Panc1 (cell line): ENCODE data around the gene ACSL6. TPM values are rescaled to one million over a fixed set of nuclear protein-coding genes. Genes with fewer than 3 reads are reported as not detected.

Experiments used
- ATAC-seq: fragments of 200-7000 bp; cut with Tn5 transposase; 2 replicates; pipeline ENCODE4 v1.9.1; 2020; ENCODE audit warnings: mild to moderate bottlenecking, moderate library complexity
- BruUV-seq: library from RNA; stranded (reverse); fragments of 400-500 nt; replicated peaks from 2 replicates; lab custom pipeline; 2021; lab: Mats Ljungman, UMichigan
- CTCF ChIA-PET: fragments of 300-600 bp; sonication (Branson Sonifier 250); formaldehyde crosslinking; loops from one replicate; lab custom pipeline; 2022; ENCODE audit warnings: antibody characterized with exemption; lab: Charles Lee
- POLR2A ChIA-PET: fragments of 300-600 bp; sonication (Branson Sonifier 250); formaldehyde crosslinking; loops from one replicate; lab custom pipeline; 2022; ENCODE audit warnings: antibody characterized with exemption; lab: Charles Lee
- DNase-seq: peaks from one replicate; pipeline ENCODE4 v3.0.0-alpha.2; 2010; ENCODE audit warnings: low read depth, low spot score
- H3K27ac ChIP-seq: 2 replicates; pipeline ENCODE4 v1.5.1; 2011; ENCODE audit warnings: mild to moderate bottlenecking, low read length, inconsistent platforms
- H3K27me3 ChIP-seq: fragments of 200-500 bp; sonication (Bioruptor generic); 2 replicates; pipeline ENCODE4 v1.6.0; 2014; ENCODE audit warnings: low read length, inconsistent platforms; ENCODE audit not compliant: control insufficient read depth, insufficient read depth
- H3K36me3 ChIP-seq: fragments of 200-500 bp; sonication (Bioruptor generic); 2 replicates; pipeline ENCODE4 v1.5.1; 2014; ENCODE audit warnings: inconsistent platforms, mild to moderate bottlenecking, low read length, moderate library complexity; ENCODE audit not compliant: control insufficient read depth, insufficient read depth
- H3K4me1 ChIP-seq: 2 replicates; pipeline ENCODE4 v1.5.1; 2011; ENCODE audit warnings: inconsistent platforms, mild to moderate bottlenecking, low read length, moderate library complexity; ENCODE audit not compliant: control insufficient read depth, insufficient read depth
- H3K4me3 ChIP-seq, 2 experiments: 2 replicates each; pipeline ENCODE4 v1.5.1; 2011 to 2012; ENCODE audit warnings: low read depth in 2 of 2, low read length in 2 of 2, mild to moderate bottlenecking in 2 of 2, inconsistent platforms in 1 of 2, moderate library complexity in 1 of 2
- H3K9me3 ChIP-seq: fragments of 200-500 bp; sonication (Bioruptor generic); 2 replicates; pipeline ENCODE4 v1.5.1; 2014; ENCODE audit warnings: low read depth, mild to moderate bottlenecking, inconsistent platforms, low read length, moderate library complexity; ENCODE audit not compliant: control insufficient read depth, insufficient read depth
- CTCF ChIP-seq: fragments of 450-650 bp; IDR thresholded peaks from 2 replicates; pipeline ENCODE4 v1.5.1; 2017; ENCODE audit warnings: mild to moderate bottlenecking
- POLR2AphosphoS5 ChIP-seq: IDR thresholded peaks from 2 replicates; pipeline ENCODE4 v1.6.1; 2012; ENCODE audit warnings: mild to moderate bottlenecking, low read depth, low read length, moderate library complexity
- SIN3A ChIP-seq: IDR thresholded peaks from 2 replicates; pipeline ENCODE4 v1.6.1; 2012; ENCODE audit warnings: low read depth, mild to moderate bottlenecking, low read length, moderate library complexity, borderline replicate concordance; ENCODE audit not compliant: insufficient read depth
- TCF7L2 ChIP-seq: IDR thresholded peaks from 2 replicates; pipeline ENCODE4 v1.6.1; 2011; ENCODE audit warnings: mild to moderate bottlenecking, low read depth, low read length, inconsistent platforms
- in situ Hi-C: cut with HindIII; loops from 2 replicates; pipeline ENCODE4 v1.10.0; 2016; ENCODE audit warnings: low sequenced_read_pairs, low pct_unique_long_range_greater_than_20kb
- intact Hi-C: fragments of 100-400 bp; cut with micrococcal nuclease; formaldehyde crosslinking; loops from one replicate; pipeline ENCODE4 v1.10.0; 2022; ENCODE audit not compliant: unreplicated experiment
- total RNA-seq: library from RNA; stranded (reverse); gene quantifications from one replicate; pipeline ENCODE4 v1.2.1, GENCODE V29; 2021; ENCODE audit not compliant: unreplicated experiment
- TF ChIP-seq, protein P1 (sequence below), 2 experiments: IDR thresholded peaks; 2 replicates each; pipeline ENCODE4 v1.6.1; 2011 to 2012; ENCODE audit warnings: low read depth in 2 of 2, control low read depth in 1 of 2, low read length in 1 of 2, mild to moderate bottlenecking in 1 of 2, moderate library complexity in 1 of 2; ENCODE audit not compliant: insufficient read depth in 1 of 2

ACSL6 gene
- total RNA-seq, 1 experiment from 2014 or later = 0.18 TPM

- POLR2A ChIA-PET = no interaction called here
- no peaks in the 10 kb centered on the region for H3K36me3 ChIP-seq
- CTCF ChIA-PET = no interaction called here
- H3K9me3 ChIP-seq = no peaks in the 10 kb centered on the region
- intact Hi-C loops = no loop called here
- TF ChIP-seq, protein P1, sequence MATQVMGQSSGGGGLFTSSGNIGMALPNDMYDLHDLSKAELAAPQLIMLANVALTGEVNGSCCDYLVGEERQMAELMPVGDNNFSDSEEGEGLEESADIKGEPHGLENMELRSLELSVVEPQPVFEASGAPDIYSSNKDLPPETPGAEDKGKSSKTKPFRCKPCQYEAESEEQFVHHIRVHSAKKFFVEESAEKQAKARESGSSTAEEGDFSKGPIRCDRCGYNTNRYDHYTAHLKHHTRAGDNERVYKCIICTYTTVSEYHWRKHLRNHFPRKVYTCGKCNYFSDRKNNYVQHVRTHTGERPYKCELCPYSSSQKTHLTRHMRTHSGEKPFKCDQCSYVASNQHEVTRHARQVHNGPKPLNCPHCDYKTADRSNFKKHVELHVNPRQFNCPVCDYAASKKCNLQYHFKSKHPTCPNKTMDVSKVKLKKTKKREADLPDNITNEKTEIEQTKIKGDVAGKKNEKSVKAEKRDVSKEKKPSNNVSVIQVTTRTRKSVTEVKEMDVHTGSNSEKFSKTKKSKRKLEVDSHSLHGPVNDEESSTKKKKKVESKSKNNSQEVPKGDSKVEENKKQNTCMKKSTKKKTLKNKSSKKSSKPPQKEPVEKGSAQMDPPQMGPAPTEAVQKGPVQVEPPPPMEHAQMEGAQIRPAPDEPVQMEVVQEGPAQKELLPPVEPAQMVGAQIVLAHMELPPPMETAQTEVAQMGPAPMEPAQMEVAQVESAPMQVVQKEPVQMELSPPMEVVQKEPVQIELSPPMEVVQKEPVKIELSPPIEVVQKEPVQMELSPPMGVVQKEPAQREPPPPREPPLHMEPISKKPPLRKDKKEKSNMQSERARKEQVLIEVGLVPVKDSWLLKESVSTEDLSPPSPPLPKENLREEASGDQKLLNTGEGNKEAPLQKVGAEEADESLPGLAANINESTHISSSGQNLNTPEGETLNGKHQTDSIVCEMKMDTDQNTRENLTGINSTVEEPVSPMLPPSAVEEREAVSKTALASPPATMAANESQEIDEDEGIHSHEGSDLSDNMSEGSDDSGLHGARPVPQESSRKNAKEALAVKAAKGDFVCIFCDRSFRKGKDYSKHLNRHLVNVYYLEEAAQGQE (IDR thresholded peaks at IDR 0.05; ENCODE audit: insufficient read depth in 1 of 2, low read depth in 2 of 2, low read length in 1 of 2) = no peak
- TF ChIP-seq TCF7L2 (no peak), CTCF (no peak), POLR2AphosphoS5 (no peak), SIN3A (no peak)
- no peaks in the 10 kb centered on the region for H3K27me3 ChIP-seq
- no TSS peak for BruUV-seq
- H3K4me3 ChIP-seq = no peak overlapping the region
- in situ Hi-C loops = no loop called here
- H3K4me1 ChIP-seq = no peaks in the 10 kb centered on the region
- DNase-seq (no peak), ATAC-seq (no peak)
- H3K27ac ChIP-seq = no peak overlapping the region
Measured at GRCh38 chr5:132049093-132049492, 37.6 kb upstream of the ACSL6 start.

DNA sequence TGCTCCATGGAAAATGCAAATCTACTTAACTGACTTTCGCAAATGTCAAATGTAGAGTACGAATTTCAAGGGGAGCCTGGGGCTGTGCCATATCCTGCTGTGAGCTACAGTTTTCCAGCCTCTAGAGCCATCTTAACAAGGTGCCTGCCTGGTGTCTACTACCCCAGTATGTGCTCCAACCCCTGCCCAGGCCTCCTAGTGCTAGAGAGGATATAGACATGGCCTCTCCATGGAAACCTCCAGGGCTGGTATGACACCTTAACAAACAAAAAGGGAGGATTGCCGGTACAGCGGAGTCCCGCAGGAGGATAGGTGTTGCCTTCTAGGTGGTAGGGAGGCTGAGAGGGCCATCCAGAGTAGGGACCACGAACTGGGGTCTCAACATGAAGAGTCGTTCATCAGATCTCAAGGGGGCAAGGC is 35.4 kb upstream of the ACSL6 start:
- ATAC-seq = no peak
- BruUV-seq = no TSS peak
- Histone ChIP-seq H3K4me3 (no peak overlapping the region), H3K4me1 (no peaks in the 10 kb centered on the region), H3K27ac (no peak overlapping the region), H3K27me3 (peaks cover 2% of the 10 kb centered on the region; the same call in 1 of the 2 replicates), H3K36me3 (no peaks in the 10 kb centered on the region), H3K9me3 (no peaks in the 10 kb centered on the region)
- TF ChIP-seq TCF7L2 = no peak
- TF ChIP-seq, protein P1 (IDR thresholded peaks at IDR 0.05; ENCODE audit: insufficient read depth in 1 of 2, low read depth in 2 of 2, low read length in 1 of 2) = no peak
- no peak for TF ChIP-seq SIN3A
- CTCF ChIA-PET = no interaction called here
- intact Hi-C loops = no loop called here
- in situ Hi-C loops = no loop called here
- POLR2A ChIA-PET = no interaction called here
- DNase-seq = no peak
